ENCODE results near the gene CYTH3. TPM values are rescaled to one million over a fixed set of nuclear protein-coding genes. Genes with fewer than 3 reads are reported as not detected.

Gene CYTH3
- total RNA-seq, 3 donors from 2014 or later (not counting 1 experiment from before 2014, with no cell fraction given), result 7.7 to 42.6 (median 13.6) TPM

- no peaks in the 10 kb centered on the region for H3K36me3 Mint-ChIP-seq
- Histone ChIP-seq H3K27me3 (ENCODE audit: control insufficient read depth, insufficient read depth, low read length) (no peaks in the 10 kb centered on the region), H3K4me1 (ENCODE audit: control insufficient read depth, insufficient read depth, low read length) (no peaks in the 10 kb centered on the region), H3K36me3 (ENCODE audit: control insufficient read depth, insufficient read depth, low read length) (peaks cover 8% of the 10 kb centered on the region), H3K27ac (ENCODE audit: low read length) (no peak overlapping the region), H3K9me3 (ENCODE audit: control insufficient read depth, insufficient read depth, low read length) (no peaks in the 10 kb centered on the region), H3K4me3 (ENCODE audit: low read length) (no peak overlapping the region)
- no peak for DNase-seq
- intact Hi-C loops (cut with micrococcal nuclease), result no loop called here
- no peak for ATAC-seq
- WGBS (ENCODE audit: insufficient coverage), result 94% methylated on average over 7 of the region's 8 CpGs
- no peaks in the 10 kb centered on the region for H3K9me3 Mint-ChIP-seq
- TF ChIP-seq CTCF (IDR thresholded peaks at IDR 0.05), result no peak
- H3K27me3 Mint-ChIP-seq (ENCODE audit: low read depth in 2 of 2), result no peaks in the 10 kb centered on the region
- H3K4me3 Mint-ChIP-seq, result no peak overlapping the region
- peak overlapping the region; percentile 29 to 53 for H3K27ac Mint-ChIP-seq
- H3K4me1 Mint-ChIP-seq, result peaks cover 0 to 16% of the 10 kb centered on the region in 2 donors
Measured at GRCh38 chr7:6180344-6180725, 92.1 kb downstream of the CYTH3 start.

GRCh38 chr7:6179620-6180343, 92.6 kb downstream of the CYTH3 start:
- no peak overlapping the region for H3K4me3 Mint-ChIP-seq
- Histone ChIP-seq H3K36me3 (ENCODE audit: control insufficient read depth, insufficient read depth, low read length) (peaks cover 11% of the 10 kb centered on the region), H3K27me3 (ENCODE audit: control insufficient read depth, insufficient read depth, low read length) (no peaks in the 10 kb centered on the region), H3K27ac (ENCODE audit: low read length) (no peak overlapping the region), H3K4me1 (ENCODE audit: control insufficient read depth, insufficient read depth, low read length) (no peaks in the 10 kb centered on the region), H3K9me3 (ENCODE audit: control insufficient read depth, insufficient read depth, low read length) (no peaks in the 10 kb centered on the region), H3K4me3 (ENCODE audit: low read length) (no peak overlapping the region)
- peak overlapping the region; percentile 29 to 53 for H3K27ac Mint-ChIP-seq
- whole genome bisulfite sequencing (ENCODE audit: insufficient coverage), result 82% methylated on average over 3 of the region's 3 CpGs
- DNase-seq, result no peak
- no peaks in the 10 kb centered on the region for H3K27me3 Mint-ChIP-seq (ENCODE audit: low read depth in 2 of 2)
- H3K36me3 Mint-ChIP-seq, result no peaks in the 10 kb centered on the region
- peak in 1 of 3 donors; percentile 15 for ATAC-seq
- intact Hi-C loops (cut with micrococcal nuclease), result no loop called here
- peaks cover 0 to 16% of the 10 kb centered on the region in 2 donors for H3K4me1 Mint-ChIP-seq
- TF ChIP-seq CTCF (IDR thresholded peaks at IDR 0.05), result no peak
- no peaks in the 10 kb centered on the region for H3K9me3 Mint-ChIP-seq

GRCh38 chr7:6178298-6179029, 94.0 kb downstream of the CYTH3 start:
- peaks cover 10% of the 10 kb centered on the region for H3K36me3 ChIP-seq (ENCODE audit: control insufficient read depth, insufficient read depth, low read length)
- intact Hi-C loops (cut with micrococcal nuclease), result no loop called here
- peaks cover 0 to 16% of the 10 kb centered on the region in 2 donors for H3K4me1 Mint-ChIP-seq
- TF ChIP-seq CTCF (IDR thresholded peaks at IDR 0.05), result no peak
- H3K4me1 ChIP-seq (ENCODE audit: control insufficient read depth, insufficient read depth, low read length), result no peaks in the 10 kb centered on the region
- H3K27ac Mint-ChIP-seq, result no peak overlapping the region
- whole genome bisulfite sequencing (ENCODE audit: insufficient coverage), result 98% methylated on average over 7 of the region's 7 CpGs
- no peaks in the 10 kb centered on the region for H3K27me3 Mint-ChIP-seq (ENCODE audit: low read depth in 2 of 2)
- DNase-seq (no peak), ATAC-seq (no peak)
- H3K4me3 ChIP-seq (ENCODE audit: low read length), result no peak overlapping the region
- H3K9me3 Mint-ChIP-seq, result no peaks in the 10 kb centered on the region
- no peaks in the 10 kb centered on the region for H3K9me3 ChIP-seq (ENCODE audit: control insufficient read depth, insufficient read depth, low read length)
- no peaks in the 10 kb centered on the region for H3K36me3 Mint-ChIP-seq
- no peak overlapping the region for H3K27ac ChIP-seq (ENCODE audit: low read length)
- no peak overlapping the region for H3K4me3 Mint-ChIP-seq
- H3K27me3 ChIP-seq (ENCODE audit: control insufficient read depth, insufficient read depth, low read length), result no peaks in the 10 kb centered on the region
